H9 (cell line): ENCODE measurements around the gene UROS. TPM values are rescaled to one million over a fixed set of nuclear protein-coding genes. Genes with fewer than 3 reads are reported as not detected.

Source experiments
- DNase-seq: peaks from one replicate; pipeline ENCODE4 v3.0.0-alpha.2; 2017
- H2AFZ ChIP-seq: one replicate; pipeline ENCODE4 v1.6.1; 2013; ENCODE audit warnings: mild to moderate bottlenecking, low read length, control low read depth, moderate library complexity
- H2AK5ac ChIP-seq: 2 replicates; pipeline ENCODE4 v1.6.1; 2013; ENCODE audit warnings: low read length, control low read depth, mixed read lengths; ENCODE audit not compliant: insufficient read length
- H2BK120ac ChIP-seq: one replicate; pipeline ENCODE4 v1.6.1; 2013; ENCODE audit warnings: low read depth, mild to moderate bottlenecking, low read length, control low read depth, inconsistent platforms; ENCODE audit not compliant: poor library complexity, severe bottlenecking
- H2BK12ac ChIP-seq: 2 replicates; pipeline ENCODE4 v1.6.1; 2013; ENCODE audit warnings: low read length, control low read depth, mixed read lengths, low read depth; ENCODE audit not compliant: insufficient read length
- H2BK15ac ChIP-seq: 2 replicates; pipeline ENCODE4 v1.6.1; 2013; ENCODE audit warnings: low read depth, low read length, control low read depth
- H2BK20ac ChIP-seq: one replicate; pipeline ENCODE4 v1.6.1; 2013; ENCODE audit warnings: low read depth, mild to moderate bottlenecking, low read length, control low read depth, inconsistent platforms; ENCODE audit not compliant: poor library complexity, severe bottlenecking
- H2BK5ac ChIP-seq: 2 replicates; pipeline ENCODE4 v1.6.1; 2013; ENCODE audit warnings: low read length, control low read depth, mixed read lengths; ENCODE audit not compliant: insufficient read length
- H3K14ac ChIP-seq: 2 replicates; pipeline ENCODE4 v1.6.1; 2013; ENCODE audit warnings: low read length, control low read depth; ENCODE audit not compliant: insufficient read depth
- H3K18ac ChIP-seq: 2 replicates; pipeline ENCODE4 v1.6.1; 2013; ENCODE audit warnings: low read depth, mild to moderate bottlenecking, mixed read lengths, low read length, control low read depth; ENCODE audit not compliant: insufficient read length
- H3K23ac ChIP-seq: 2 replicates; pipeline ENCODE4 v1.6.1; 2013; ENCODE audit warnings: low read length, control low read depth, mixed read lengths, low read depth; ENCODE audit not compliant: insufficient read length
- H3K23me2 ChIP-seq: 2 replicates; pipeline ENCODE4 v1.6.1; 2013; ENCODE audit warnings: low read depth, mild to moderate bottlenecking, mixed read lengths, low read length, control low read depth; ENCODE audit not compliant: insufficient read length, poor library complexity, severe bottlenecking
- H3K27ac ChIP-seq: 2 replicates; pipeline ENCODE4 v1.5.1; 2013; ENCODE audit warnings: low read length, control low read depth, mixed read lengths, low read depth; ENCODE audit not compliant: insufficient read length
- H3K27me3 ChIP-seq: 2 replicates; pipeline ENCODE4 v1.6.1; 2013; ENCODE audit warnings: low read length, control low read depth, inconsistent platforms; ENCODE audit not compliant: insufficient read depth
- H3K4ac ChIP-seq: 2 replicates; pipeline ENCODE4 v1.6.1; 2013; ENCODE audit warnings: low read depth, mild to moderate bottlenecking, control low read depth, inconsistent platforms, low read length, moderate library complexity
- H3K4me1 ChIP-seq: 2 replicates; pipeline ENCODE4 v1.6.1; 2013; ENCODE audit warnings: low read length, control low read depth, inconsistent platforms; ENCODE audit not compliant: insufficient read depth
- H3K4me2 ChIP-seq: 2 replicates; pipeline ENCODE4 v1.6.1; 2013; ENCODE audit warnings: low read length, control low read depth, mixed read lengths; ENCODE audit not compliant: insufficient read length, insufficient read depth
- H3K56ac ChIP-seq: 2 replicates; pipeline ENCODE4 v1.6.1; 2013; ENCODE audit warnings: low read depth, mild to moderate bottlenecking, mixed read lengths, low read length, control low read depth; ENCODE audit not compliant: insufficient read length
- H3K79me1 ChIP-seq: 2 replicates; pipeline ENCODE4 v1.6.1; 2013; ENCODE audit warnings: low read depth, mild to moderate bottlenecking, moderate library complexity, low read length, control low read depth, inconsistent platforms; ENCODE audit not compliant: insufficient read depth, poor library complexity, severe bottlenecking
- H3K79me2 ChIP-seq: 2 replicates; pipeline ENCODE4 v1.6.1; 2013; ENCODE audit warnings: low read length, control low read depth, inconsistent platforms; ENCODE audit not compliant: insufficient read depth
- H3K9ac ChIP-seq: 2 replicates; pipeline ENCODE4 v1.6.1; 2013; ENCODE audit warnings: low read length, control low read depth, mixed read lengths; ENCODE audit not compliant: insufficient read length; ENCODE audit errors: extremely low read depth
- H3K9me3 ChIP-seq: one replicate; pipeline ENCODE4 v1.6.1; 2013; ENCODE audit warnings: low read depth, low read length, inconsistent platforms; ENCODE audit not compliant: control insufficient read depth
- H3T11ph ChIP-seq: one replicate; pipeline ENCODE4 v1.6.1; 2013; ENCODE audit warnings: mild to moderate bottlenecking, low read length, control low read depth, inconsistent platforms
- H4K20me1 ChIP-seq: one replicate; pipeline ENCODE4 v1.6.1; 2013; ENCODE audit not compliant: control insufficient read depth, insufficient read length, insufficient read depth
- H4K5ac ChIP-seq: 2 replicates; pipeline ENCODE4 v1.6.1; 2013; ENCODE audit warnings: low read depth, mild to moderate bottlenecking, mixed read lengths, low read length, control low read depth; ENCODE audit not compliant: insufficient read length
- H4K8ac ChIP-seq: replicated peaks from 2 replicates; pipeline ENCODE4 v1.6.1; 2013; ENCODE audit warnings: low read length, control low read depth, mixed read lengths, low read depth; ENCODE audit not compliant: insufficient read length
- H4K91ac ChIP-seq: 2 replicates; pipeline ENCODE4 v1.6.1; 2013; ENCODE audit warnings: low read depth, mild to moderate bottlenecking, moderate library complexity, mixed read lengths, low read length, control low read depth; ENCODE audit not compliant: insufficient read length
- H3K27ac Mint-ChIP-seq, 3 experiments: 2 replicates in 2 of 3; 3 replicates in 1 of 3; pipeline ENCODE4 v1.8.0; 2020 to 2021; ENCODE audit warnings: mixed read lengths in 3 of 3, mild to moderate bottlenecking in 1 of 3, moderate library complexity in 1 of 3
- H3K27me3 Mint-ChIP-seq: 2 replicates; pipeline ENCODE4 v1.8.0; 2021; ENCODE audit warnings: low read depth, mild to moderate bottlenecking, moderate library complexity, mixed read lengths
- H3K36me3 Mint-ChIP-seq, 3 experiments: 2 replicates in 2 of 3; 3 replicates in 1 of 3; pipeline ENCODE4 v1.8.0; 2020 to 2021; ENCODE audit warnings: low read depth in 3 of 3, mixed read lengths in 3 of 3; ENCODE audit not compliant: insufficient read depth in 1 of 3
- H3K4me1 Mint-ChIP-seq, 2 experiments: 2 replicates each; pipeline ENCODE4 v1.8.0; 2020; ENCODE audit warnings: mixed read lengths in 2 of 2
- H3K4me3 Mint-ChIP-seq, 2 experiments: 2 replicates in 1 of 2; 3 replicates in 1 of 2; pipeline ENCODE4 v1.8.0; 2020 to 2021; ENCODE audit warnings: mild to moderate bottlenecking in 2 of 2, mixed read lengths in 2 of 2, moderate library complexity in 1 of 2
- H3K9me3 Mint-ChIP-seq, 2 experiments: 2 replicates in 1 of 2; 3 replicates in 1 of 2; pipeline ENCODE4 v1.8.0; 2020; ENCODE audit warnings: mild to moderate bottlenecking in 2 of 2, mixed read lengths in 2 of 2, moderate library complexity in 1 of 2
- WGBS: extraction: QIAGEN DNeasy Blood & Tissue Kit; methylation state at CpG from one replicate; pipeline ENCODE4 v1.1.7; 2013; ENCODE audit warnings: missing lambda C conversion rate, low lambda C conversion rate, mixed read lengths; ENCODE audit not compliant: insufficient read length; ENCODE audit errors: extremely low coverage; 5-methylcytosine and 5-hydroxymethylcytosine counted together
- total RNA-seq: library from RNA; stranded (reverse); gene quantifications from 2 replicates; pipeline ENCODE4 v1.2.1, GENCODE V29; 2021
- TF ChIP-seq, protein P1 (sequence below): fragments of 200-600 bp; sonication (generic); conservative IDR thresholded peaks from 3 replicates; pipeline ENCODE4 v1.8.0; 2021; ENCODE audit warnings: antibody characterized with exemption, mild to moderate bottlenecking

Gene UROS
- total RNA-seq, 1 experiment from 2014 or later = 42.3 TPM

DNA sequence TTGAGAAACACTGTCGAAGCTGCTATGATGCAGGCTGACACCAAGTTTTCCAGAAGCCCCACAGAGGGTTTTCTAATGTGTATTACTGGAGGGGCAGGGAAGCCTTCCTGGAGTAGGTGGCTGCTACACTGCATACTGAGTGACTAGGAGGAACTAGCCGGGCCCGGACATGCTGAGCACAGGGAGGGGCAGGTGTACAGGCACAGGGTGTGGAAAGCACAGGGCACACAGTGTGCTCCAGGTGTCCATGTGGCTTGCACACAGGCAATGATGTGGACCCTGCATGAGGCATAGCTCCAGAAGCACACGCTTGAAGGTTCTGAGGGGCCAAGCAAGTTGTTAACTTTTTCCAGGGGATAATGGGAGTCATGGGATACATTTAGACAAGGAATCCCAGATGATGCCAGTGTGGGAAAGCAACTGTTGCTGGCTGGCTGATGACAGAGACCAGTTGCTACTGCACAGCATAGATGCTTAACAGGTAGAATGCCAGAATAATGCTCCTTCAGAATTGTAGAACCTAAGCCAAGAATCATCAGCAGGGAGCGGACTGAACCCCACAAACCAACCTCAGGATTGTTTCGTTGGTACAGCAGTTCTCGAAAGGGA, 43.5 kb upstream of the UROS start:
- H3K4me2 ChIP-seq = no peak overlapping the region
- TF ChIP-seq, protein P1, sequence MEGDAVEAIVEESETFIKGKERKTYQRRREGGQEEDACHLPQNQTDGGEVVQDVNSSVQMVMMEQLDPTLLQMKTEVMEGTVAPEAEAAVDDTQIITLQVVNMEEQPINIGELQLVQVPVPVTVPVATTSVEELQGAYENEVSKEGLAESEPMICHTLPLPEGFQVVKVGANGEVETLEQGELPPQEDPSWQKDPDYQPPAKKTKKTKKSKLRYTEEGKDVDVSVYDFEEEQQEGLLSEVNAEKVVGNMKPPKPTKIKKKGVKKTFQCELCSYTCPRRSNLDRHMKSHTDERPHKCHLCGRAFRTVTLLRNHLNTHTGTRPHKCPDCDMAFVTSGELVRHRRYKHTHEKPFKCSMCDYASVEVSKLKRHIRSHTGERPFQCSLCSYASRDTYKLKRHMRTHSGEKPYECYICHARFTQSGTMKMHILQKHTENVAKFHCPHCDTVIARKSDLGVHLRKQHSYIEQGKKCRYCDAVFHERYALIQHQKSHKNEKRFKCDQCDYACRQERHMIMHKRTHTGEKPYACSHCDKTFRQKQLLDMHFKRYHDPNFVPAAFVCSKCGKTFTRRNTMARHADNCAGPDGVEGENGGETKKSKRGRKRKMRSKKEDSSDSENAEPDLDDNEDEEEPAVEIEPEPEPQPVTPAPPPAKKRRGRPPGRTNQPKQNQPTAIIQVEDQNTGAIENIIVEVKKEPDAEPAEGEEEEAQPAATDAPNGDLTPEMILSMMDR = no peak
- no peak overlapping the region for H2BK15ac ChIP-seq
- H3K27me3 ChIP-seq = no peaks in the 10 kb centered on the region
- H4K8ac ChIP-seq = no peak overlapping the region
- no peak overlapping the region for H3K27ac ChIP-seq
- no peaks in the 10 kb centered on the region for H4K20me1 ChIP-seq
- H3K9ac ChIP-seq = no peak overlapping the region
- H2BK12ac ChIP-seq = no peak overlapping the region
- H3K79me2 ChIP-seq = no peaks in the 10 kb centered on the region
- no peak overlapping the region for H4K91ac ChIP-seq
- no peak overlapping the region for H2AFZ ChIP-seq
- no peak overlapping the region for H2AK5ac ChIP-seq
- no peak overlapping the region for H3K23ac ChIP-seq
- no peak overlapping the region for H4K5ac ChIP-seq
- no peak for DNase-seq
- H3T11ph ChIP-seq = no peak overlapping the region
- no peaks in the 10 kb centered on the region for H3K79me1 ChIP-seq
- no peaks in the 10 kb centered on the region for H3K23me2 ChIP-seq
- H3K4ac ChIP-seq = no peak overlapping the region
- H2BK20ac ChIP-seq = no peak overlapping the region
- H2BK120ac ChIP-seq = no peak overlapping the region
- no peak overlapping the region; a peak in 1 of 7 replicates for H3K27ac Mint-ChIP-seq
- H3K9me3 ChIP-seq = no peaks in the 10 kb centered on the region
- H2BK5ac ChIP-seq = no peak overlapping the region
- no peaks in the 10 kb centered on the region for H3K9me3 Mint-ChIP-seq
- H3K4me1 ChIP-seq = no peaks in the 10 kb centered on the region
- no CpG with 5 or more reads among the region's 7 CpGs for WGBS
- no peaks in the 10 kb centered on the region for H3K27me3 Mint-ChIP-seq
- H3K4me3 Mint-ChIP-seq = no peak overlapping the region
- no peak overlapping the region for H3K56ac ChIP-seq
- peaks cover 3 to 12% (median 5%) of the 10 kb centered on the region in 3 experiments; a peak in 5 of 7 replicates for H3K36me3 Mint-ChIP-seq
- peaks cover 0 to 2% of the 10 kb centered on the region in 2 experiments; a peak in 1 of 4 replicates for H3K4me1 Mint-ChIP-seq
- no peak overlapping the region; the same call in 1 of the 2 replicates for H3K14ac ChIP-seq
- H3K18ac ChIP-seq = no peak overlapping the region
